Sigmoid colon (tissue), 4 donors: Measurements from ENCODE around the gene SEC16A.

Source experiments
- CTCF ChIP-seq, 4 experiments: fragments of 450-650 bp in 3 of 4; fragments of 200-600 bp in 1 of 4; IDR thresholded peaks; one replicate each; pipeline ENCODE4 v1.5.1; 2016 to 2019; ENCODE audit warnings: antibody characterized with exemption in 4 of 4, mild to moderate bottlenecking in 3 of 4, moderate library complexity in 2 of 4
- EP300 ChIP-seq, 4 donors: sonication (generic); formaldehyde crosslinking; IDR thresholded peaks; one replicate each; pipeline ENCODE4 v1.6.1; 2017; ENCODE audit warnings: antibody characterized with exemption in 4 of 4
- POLR2A ChIP-seq, 2 donors: fragments of 450-650 bp; IDR thresholded peaks; one replicate each; pipeline ENCODE4 v1.6.1; 2016; ENCODE audit warnings: antibody characterized with exemption in 2 of 2, mild to moderate bottlenecking in 2 of 2, moderate library complexity in 2 of 2
- POLR2AphosphoS5 ChIP-seq, 4 donors: sonication (generic); formaldehyde crosslinking; IDR thresholded peaks; one replicate each; pipeline ENCODE4 v1.6.1; 2017; ENCODE audit warnings: antibody characterized with exemption in 4 of 4

- TF ChIP-seq CTCF (IDR thresholded peaks at IDR 0.05) (no peak), POLR2AphosphoS5 (IDR thresholded peaks at IDR 0.05) (peak in 2 of 4 donors; percentile 27 to 48), POLR2A (IDR thresholded peaks at IDR 0.05) (no peak), EP300 (IDR thresholded peaks at IDR 0.05) (no peak)
These were observed 43.1 kb upstream of the SEC16A start for GRCh38 chr9:136525841-136526499.
